Choroid plexus epithelial cell (primary cell): ENCODE results near the gene ADAP2.

ENCODE experiments used
- DNase-seq: peaks from one replicate; pipeline ENCODE4 v3.0.0-alpha.2; 2010; ENCODE audit warnings: low read depth
- H3K4me3 ChIP-seq: 2 replicates; pipeline ENCODE4 v1.5.1; 2011; ENCODE audit warnings: low read depth, mild to moderate bottlenecking, control low read depth, low read length, moderate library complexity
- CTCF ChIP-seq: conservative IDR thresholded peaks from 2 replicates; pipeline ENCODE4 v1.5.1; 2011; ENCODE audit warnings: low read depth, mild to moderate bottlenecking, control low read depth, inconsistent platforms, low read length, moderate library complexity

ADAP2 gene

DNA sequence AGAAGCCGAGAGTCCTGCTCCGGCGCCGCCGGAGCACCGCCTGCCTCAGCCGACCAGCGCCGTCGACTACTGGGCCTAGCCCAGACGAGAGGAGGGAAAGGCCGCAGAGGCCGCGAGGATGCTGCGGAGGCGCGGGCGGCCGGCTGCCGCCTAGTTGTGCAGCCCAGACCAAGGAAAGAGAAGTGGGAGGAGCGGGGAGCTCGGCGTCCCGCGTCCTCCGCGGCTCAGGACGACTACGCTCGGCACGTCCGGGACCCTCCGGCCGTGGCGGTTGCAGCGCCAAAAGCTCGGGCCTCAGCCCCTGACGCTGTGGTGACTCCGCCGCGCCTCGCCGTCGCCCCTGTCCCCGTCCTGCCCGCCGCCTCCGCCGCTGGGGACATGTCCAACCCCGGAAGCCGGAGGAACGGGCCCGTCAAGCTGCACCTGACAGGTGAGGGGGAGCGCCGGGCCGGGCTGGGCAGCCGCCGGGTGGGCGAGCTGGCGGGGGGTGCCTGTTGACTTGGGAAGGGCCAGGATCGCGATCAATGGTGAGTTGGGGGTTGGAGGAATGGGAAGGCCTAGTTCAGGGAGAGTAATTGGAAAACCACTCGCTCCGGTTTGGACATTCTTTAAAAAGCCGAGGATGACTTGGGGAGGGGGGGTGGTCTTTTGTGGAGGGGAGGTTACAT is 86.8 kb downstream of the ADAP2 start:
- DNase-seq: peak; percentile 68
- H3K4me3 ChIP-seq: peak overlapping the region; percentile 75

More for the DNA sequence above, 86.8 kb downstream of the ADAP2 start:
- TF ChIP-seq CTCF: no peak
